HG03064 (cell line): ENCODE results near the gene ATP11C.
"Not testable (repeated sequence)": the region's sequence is repeated elsewhere in the genome, so short reads cannot be mapped to it uniquely, and the experiment has no call there.

ENCODE experiments used
- ATAC-seq: cut with Tn5 transposase; IDR thresholded peaks from one replicate; pipeline ENCODE4 v1.9.1; 2021; ENCODE audit warnings: low read depth; ENCODE audit not compliant: unreplicated experiment

Gene ATP11C

DNA sequence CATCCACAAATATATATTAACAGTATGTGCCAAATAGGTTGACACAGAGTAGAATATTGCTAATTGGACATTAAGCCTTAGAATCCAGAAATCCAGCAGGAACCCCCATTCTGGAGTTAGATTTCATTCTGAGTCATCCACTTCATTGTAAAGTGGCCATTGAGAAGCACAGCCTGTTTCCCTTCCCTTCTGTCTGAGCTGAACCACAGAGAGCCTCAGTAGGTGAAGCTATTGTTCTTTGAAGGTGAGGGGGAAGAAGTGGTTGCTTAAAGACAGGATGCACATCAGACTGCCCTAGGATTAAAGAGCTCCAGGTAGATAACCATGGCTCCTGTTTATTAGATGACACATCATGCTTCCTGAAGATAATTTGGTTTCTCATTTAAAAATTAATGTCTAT, 194.3 kb downstream of the ATP11C start:
- ATAC-seq: no peak

DNA sequence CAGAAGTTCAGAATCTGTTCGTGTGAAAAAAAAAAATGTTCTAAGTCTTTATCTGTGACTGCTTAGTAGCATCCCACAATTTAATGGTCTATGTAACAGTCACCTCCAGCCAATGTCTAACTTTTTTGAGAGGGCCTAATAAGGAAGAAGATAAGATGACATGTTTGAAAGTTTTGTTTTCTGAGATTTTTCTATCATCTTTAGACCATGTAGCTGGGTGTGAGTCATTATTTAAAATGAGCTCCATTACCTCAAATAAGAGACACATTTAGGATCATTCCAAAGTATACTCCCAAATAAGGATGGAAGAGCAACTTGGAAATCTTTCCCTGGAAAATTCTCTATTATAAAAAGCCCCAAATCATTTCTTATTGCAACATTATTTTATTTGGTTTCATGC, 196.7 kb downstream of the ATP11C start:
- ATAC-seq: no peak

DNA sequence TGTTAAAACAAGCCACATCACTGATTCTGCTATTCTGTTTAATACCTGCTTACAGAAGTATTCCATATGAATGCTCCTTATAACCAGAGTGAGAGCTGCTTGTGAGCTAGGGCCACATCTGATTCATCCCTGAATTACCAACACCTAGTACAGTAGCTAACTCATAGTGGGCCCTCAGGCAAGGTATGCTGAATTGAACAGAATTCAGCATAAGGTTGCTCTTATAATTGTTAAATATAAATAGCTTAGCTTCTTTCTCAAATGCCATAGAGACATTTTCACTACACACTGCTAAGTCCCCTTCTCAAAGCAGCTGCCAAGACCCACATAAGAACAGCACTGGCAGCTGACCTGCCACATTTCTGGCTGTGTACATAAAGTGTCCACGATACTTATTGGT, 197.9 kb downstream of the ATP11C start:
- ATAC-seq: no peak

- peak; percentile 88 for ATAC-seq
Observed at GRCh38 chrX:139725720-139726119, 207.1 kb downstream of the ATP11C start.

DNA sequence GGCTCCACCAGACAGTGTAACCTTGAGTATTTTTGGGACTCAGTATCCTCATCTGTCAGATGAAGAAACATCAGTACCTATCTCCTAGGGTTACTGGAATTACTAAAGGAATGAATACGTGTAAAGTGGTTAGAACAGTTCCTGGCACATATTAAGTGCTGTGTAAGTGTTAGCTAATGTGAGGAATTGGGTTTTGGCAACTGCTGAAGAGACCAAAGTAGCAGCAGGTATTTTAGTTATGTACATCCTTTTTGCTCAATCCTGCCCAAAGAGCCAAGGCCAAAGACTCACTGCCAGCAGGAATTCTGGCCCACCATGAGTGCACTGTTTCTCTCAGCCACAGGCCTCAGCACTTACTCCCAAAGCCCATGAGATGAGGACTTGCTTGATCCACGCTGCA, 208.2 kb downstream of the ATP11C start:
- ATAC-seq: no peak

- no peak for ATAC-seq
Observed at GRCh38 chrX:139720979-139721378, 211.9 kb downstream of the ATP11C start.

DNA sequence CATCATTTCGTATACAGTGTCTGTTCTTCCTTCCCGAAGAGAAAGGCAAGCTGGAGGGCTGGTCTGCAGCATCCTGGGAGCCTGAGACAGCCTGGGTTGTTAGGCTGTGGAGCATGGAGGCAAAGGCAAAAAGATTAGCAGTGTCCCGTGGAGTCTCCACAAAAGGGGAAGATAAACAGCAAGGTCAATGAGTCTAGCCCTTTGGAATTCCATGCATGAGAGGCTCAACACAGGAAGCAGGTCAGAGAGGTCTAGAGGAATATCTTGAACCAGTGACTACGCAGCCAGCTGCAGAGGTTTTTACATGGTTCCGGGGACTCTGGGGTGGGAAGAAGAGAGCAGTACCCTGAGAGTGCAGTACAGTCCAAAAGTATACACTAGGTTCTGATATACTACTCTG, 212.7 kb downstream of the ATP11C start:
- ATAC-seq: no peak

- no peak for ATAC-seq
Observed at GRCh38 chrX:139708067-139708466, 224.8 kb downstream of the ATP11C start, which contains the start of gene MCF2. MCF2 (minus strand) TSS chrX:139708167; CDS start chrX:139651744, 56,423 bp downstream.

DNA sequence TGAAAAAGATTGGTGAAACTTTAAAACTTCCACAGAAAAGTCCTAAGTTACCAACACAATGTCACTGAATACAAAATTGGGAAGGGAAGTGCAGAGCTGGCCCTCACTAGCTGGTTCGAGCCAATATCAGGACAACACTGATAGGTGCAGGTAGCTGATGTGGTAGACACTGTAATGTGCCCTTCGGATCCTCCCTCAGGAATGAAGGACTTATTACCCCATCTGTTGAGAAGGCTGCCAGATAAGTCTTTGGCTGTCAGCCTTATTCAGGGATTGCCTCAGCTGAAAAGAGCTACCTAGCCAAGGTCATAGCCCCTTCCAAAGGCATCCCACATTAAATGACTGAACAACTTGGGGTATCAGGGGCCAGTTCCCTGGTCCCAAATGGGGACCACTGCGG, 230.2 kb downstream of the ATP11C start:
- no peak for ATAC-seq

DNA sequence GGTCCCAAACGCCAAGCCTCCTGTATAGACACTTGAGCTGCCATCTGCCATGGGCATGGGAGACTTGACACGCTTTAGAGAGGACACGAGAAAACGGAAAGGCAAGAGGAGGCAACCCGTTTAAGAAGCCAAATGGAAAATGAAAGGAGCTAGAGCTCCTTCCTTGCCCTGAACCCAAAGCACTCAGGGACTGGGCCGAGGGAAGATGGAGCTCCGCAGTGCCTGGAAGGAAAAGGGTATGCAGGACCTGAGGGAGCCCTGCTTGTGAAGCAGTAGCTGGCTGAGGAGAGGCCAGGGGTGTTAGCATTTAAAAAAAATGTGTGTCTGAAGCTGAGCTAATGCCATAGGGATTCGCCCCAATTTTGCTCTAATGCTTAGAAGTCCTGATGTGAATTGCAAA, 239.9 kb downstream of the ATP11C start:
- ATAC-seq: no peak

DNA sequence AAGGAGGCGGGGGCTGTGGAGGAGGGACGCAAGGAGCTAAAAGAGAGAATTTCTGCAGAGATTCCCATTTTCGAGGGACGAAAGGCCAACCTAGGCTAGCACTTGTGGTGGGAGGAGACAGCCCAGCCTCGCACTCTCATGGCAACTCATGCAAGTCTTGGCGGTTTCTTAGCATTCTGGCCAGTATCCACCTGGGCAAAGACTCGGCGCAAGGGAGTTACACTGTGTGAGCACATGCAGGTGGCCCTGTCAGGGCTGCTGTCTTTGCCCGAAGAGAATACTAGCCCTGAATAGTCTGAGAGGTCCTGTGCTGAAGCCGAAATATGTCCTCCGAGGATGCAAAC, 240.4 kb downstream of the ATP11C start:
- ATAC-seq: no peak

GRCh38 chrX:139691843-139692505, 240.9 kb downstream of the ATP11C start:
- no peak for ATAC-seq

DNA sequence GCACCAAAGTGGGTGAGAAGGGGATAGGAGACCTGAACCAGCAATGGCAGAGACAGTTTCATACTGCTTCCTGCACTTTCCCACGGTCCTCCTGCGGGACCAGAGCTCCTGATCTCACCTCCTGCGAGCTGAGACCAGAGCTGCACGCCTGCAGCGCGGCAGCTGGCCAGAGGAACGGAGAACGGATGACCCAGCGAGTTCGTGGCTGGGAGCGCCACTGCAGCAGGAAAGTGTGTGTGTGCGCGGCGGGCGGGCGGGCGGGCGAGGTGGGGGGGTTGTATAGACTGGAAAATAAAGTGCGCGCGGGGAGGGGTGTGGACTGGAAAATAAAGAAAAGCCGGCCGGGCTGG, 241.4 kb downstream of the ATP11C start:
- ATAC-seq: no peak

GRCh38 chrX:139685175-139685574, 247.7 kb downstream of the ATP11C start:
- ATAC-seq: not testable (repeated sequence)

- no peak for ATAC-seq
Observed at GRCh38 chrX:139680356-139680755, 252.5 kb downstream of the ATP11C start.
